ENCODE data around the gene CDH13. TPM values are rescaled to one million over a fixed set of nuclear protein-coding genes. Genes with fewer than 3 reads are reported as not detected.

The CDH13 gene
- polyA plus RNA-seq, 1 donor from 2014 or later: 3.2 TPM

DNA sequence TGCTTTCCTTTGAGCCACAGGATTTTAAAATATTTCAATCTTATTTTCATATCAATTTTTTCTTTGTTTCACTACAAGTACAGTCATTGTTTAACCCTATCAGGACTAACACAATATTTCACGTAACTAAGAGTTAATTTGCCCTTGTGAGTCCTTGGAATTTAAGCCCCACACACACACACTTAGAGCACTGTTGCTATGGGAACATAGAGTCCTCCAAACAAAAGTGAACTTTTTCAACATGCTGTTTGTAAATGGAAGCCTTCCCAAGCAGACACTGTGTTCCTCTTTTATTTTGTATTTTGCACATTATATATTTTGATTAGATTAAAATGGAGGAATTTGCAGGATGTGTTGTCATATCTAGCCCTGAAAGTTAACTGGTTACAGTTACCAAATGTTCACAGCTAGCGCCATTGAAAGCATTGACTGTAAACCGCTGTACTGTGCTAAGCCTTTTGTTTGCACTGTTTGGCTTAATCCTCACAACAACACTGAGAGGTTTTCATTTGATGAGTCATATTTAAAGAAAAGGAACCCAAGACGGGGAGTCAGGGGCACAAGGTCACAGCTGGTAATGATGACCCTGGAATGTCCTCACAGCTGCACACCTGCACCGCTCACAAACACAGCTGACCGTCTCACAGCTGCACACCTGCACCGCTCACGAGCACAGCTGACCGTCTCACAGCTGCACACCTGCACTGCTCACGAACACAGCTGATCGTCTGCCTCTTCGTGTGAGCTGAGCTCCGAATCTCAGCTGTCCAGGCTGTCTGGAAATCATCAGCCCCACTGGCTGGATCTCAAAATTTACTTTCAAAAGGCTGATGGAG lies 1187.3 kb downstream of the CDH13 start:
- Histone ChIP-seq H3K4me3 (ENCODE audit: low read length) (no peak overlapping the region), H2AFZ (ENCODE audit: low read depth, low read length) (no peak overlapping the region), H3K9me2 (ENCODE audit: insufficient read depth, low read length) (no peaks in the 10 kb centered on the region), H3K36me3 (ENCODE audit: insufficient read depth, low read length) (no peaks in the 10 kb centered on the region), H3K4me2 (ENCODE audit: low read length) (no peak overlapping the region), H3K79me2 (replicated peaks; ENCODE audit: insufficient read depth, low read length) (peaks cover 18% of the 10 kb centered on the region), H3K27ac (ENCODE audit: low read length) (no peak overlapping the region), H3K9me3 (ENCODE audit: low read length) (no peaks in the 10 kb centered on the region), H3K9ac (ENCODE audit: low read length) (no peak overlapping the region), H4K20me1 (ENCODE audit: insufficient read depth) (no peaks in the 10 kb centered on the region), H3F3A (ENCODE audit: insufficient read depth, low read length, poor library complexity, severe bottlenecking) (no peaks in the 10 kb centered on the region), H3K27me3 (ENCODE audit: insufficient read depth, low read depth, low read length) (no peaks in the 10 kb centered on the region)
- TF ChIP-seq, protein P1, sequence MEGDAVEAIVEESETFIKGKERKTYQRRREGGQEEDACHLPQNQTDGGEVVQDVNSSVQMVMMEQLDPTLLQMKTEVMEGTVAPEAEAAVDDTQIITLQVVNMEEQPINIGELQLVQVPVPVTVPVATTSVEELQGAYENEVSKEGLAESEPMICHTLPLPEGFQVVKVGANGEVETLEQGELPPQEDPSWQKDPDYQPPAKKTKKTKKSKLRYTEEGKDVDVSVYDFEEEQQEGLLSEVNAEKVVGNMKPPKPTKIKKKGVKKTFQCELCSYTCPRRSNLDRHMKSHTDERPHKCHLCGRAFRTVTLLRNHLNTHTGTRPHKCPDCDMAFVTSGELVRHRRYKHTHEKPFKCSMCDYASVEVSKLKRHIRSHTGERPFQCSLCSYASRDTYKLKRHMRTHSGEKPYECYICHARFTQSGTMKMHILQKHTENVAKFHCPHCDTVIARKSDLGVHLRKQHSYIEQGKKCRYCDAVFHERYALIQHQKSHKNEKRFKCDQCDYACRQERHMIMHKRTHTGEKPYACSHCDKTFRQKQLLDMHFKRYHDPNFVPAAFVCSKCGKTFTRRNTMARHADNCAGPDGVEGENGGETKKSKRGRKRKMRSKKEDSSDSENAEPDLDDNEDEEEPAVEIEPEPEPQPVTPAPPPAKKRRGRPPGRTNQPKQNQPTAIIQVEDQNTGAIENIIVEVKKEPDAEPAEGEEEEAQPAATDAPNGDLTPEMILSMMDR (IDR thresholded peaks at IDR 0.05; ENCODE audit: poor library complexity, severe bottlenecking): no peak
- TF ChIP-seq MXI1 (conservative IDR thresholded peaks at IDR 0.05; ENCODE audit: poor library complexity, severe bottlenecking) (no peak), EP300 (conservative IDR thresholded peaks at IDR 0.05; ENCODE audit: poor library complexity, severe bottlenecking) (no peak), TAF1 (IDR thresholded peaks at IDR 0.05; ENCODE audit: low read depth) (no peak), RAD21 (conservative IDR thresholded peaks at IDR 0.05) (no peak), SMC3 (conservative IDR thresholded peaks at IDR 0.05; ENCODE audit: poor library complexity) (no peak), EZH2 (IDR thresholded peaks at IDR 0.05; ENCODE audit: borderline replicate concordance, insufficient read depth, low read length, poor library complexity, severe bottlenecking) (no peak), POLR2AphosphoS5 (IDR thresholded peaks at IDR 0.05) (no peak)
- TF ChIP-seq, protein P2, sequence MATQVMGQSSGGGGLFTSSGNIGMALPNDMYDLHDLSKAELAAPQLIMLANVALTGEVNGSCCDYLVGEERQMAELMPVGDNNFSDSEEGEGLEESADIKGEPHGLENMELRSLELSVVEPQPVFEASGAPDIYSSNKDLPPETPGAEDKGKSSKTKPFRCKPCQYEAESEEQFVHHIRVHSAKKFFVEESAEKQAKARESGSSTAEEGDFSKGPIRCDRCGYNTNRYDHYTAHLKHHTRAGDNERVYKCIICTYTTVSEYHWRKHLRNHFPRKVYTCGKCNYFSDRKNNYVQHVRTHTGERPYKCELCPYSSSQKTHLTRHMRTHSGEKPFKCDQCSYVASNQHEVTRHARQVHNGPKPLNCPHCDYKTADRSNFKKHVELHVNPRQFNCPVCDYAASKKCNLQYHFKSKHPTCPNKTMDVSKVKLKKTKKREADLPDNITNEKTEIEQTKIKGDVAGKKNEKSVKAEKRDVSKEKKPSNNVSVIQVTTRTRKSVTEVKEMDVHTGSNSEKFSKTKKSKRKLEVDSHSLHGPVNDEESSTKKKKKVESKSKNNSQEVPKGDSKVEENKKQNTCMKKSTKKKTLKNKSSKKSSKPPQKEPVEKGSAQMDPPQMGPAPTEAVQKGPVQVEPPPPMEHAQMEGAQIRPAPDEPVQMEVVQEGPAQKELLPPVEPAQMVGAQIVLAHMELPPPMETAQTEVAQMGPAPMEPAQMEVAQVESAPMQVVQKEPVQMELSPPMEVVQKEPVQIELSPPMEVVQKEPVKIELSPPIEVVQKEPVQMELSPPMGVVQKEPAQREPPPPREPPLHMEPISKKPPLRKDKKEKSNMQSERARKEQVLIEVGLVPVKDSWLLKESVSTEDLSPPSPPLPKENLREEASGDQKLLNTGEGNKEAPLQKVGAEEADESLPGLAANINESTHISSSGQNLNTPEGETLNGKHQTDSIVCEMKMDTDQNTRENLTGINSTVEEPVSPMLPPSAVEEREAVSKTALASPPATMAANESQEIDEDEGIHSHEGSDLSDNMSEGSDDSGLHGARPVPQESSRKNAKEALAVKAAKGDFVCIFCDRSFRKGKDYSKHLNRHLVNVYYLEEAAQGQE (IDR thresholded peaks at IDR 0.05; ENCODE audit: borderline replicate concordance): no peak

DNA sequence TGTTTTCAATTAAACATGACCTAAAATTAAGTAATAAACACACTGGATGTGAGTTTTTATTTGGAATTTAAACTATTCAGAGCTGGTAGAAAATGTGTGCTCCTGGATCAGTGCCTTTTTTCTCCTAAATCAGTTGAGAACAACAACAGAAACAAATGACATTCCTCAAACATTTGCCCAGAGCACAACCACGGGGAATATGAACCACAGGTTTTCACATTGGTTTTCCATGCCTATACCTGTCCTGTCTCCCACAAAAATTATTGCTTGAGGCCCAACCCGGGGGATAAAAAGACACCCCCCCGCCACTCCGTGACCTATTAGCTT lies 1187.9 kb downstream of the CDH13 start:
- Histone ChIP-seq H3K4me2 (ENCODE audit: low read length) (no peak overlapping the region), H3K27ac (ENCODE audit: low read length) (no peak overlapping the region)

More for the DNA sequence above, 1187.9 kb downstream of the CDH13 start:
- no peaks in the 10 kb centered on the region for H3F3A ChIP-seq (ENCODE audit: insufficient read depth, low read length, poor library complexity, severe bottlenecking)
- H2AFZ ChIP-seq (ENCODE audit: low read depth, low read length): no peak overlapping the region
- H3K79me2 ChIP-seq (replicated peaks; ENCODE audit: insufficient read depth, low read length): peaks cover 12% of the 10 kb centered on the region
- H4K20me1 ChIP-seq (ENCODE audit: insufficient read depth): no peaks in the 10 kb centered on the region
- H3K27me3 ChIP-seq (ENCODE audit: insufficient read depth, low read depth, low read length): no peaks in the 10 kb centered on the region
- no peaks in the 10 kb centered on the region for H3K36me3 ChIP-seq (ENCODE audit: insufficient read depth, low read length)
- H3K9ac ChIP-seq (ENCODE audit: low read length): no peak overlapping the region
- no peak overlapping the region for H3K4me3 ChIP-seq (ENCODE audit: low read length)
- no peaks in the 10 kb centered on the region for H3K9me2 ChIP-seq (ENCODE audit: insufficient read depth, low read length)
- no peaks in the 10 kb centered on the region for H3K9me3 ChIP-seq (ENCODE audit: low read length)
- TF ChIP-seq EZH2 (IDR thresholded peaks at IDR 0.05; ENCODE audit: borderline replicate concordance, insufficient read depth, low read length, poor library complexity, severe bottlenecking): no peak
- TF ChIP-seq, protein P2 (IDR thresholded peaks at IDR 0.05; ENCODE audit: borderline replicate concordance): no peak
- no peak for TF ChIP-seq RAD21 (conservative IDR thresholded peaks at IDR 0.05)
- TF ChIP-seq EP300 (conservative IDR thresholded peaks at IDR 0.05; ENCODE audit: poor library complexity, severe bottlenecking): no peak
- TF ChIP-seq SMC3 (conservative IDR thresholded peaks at IDR 0.05; ENCODE audit: poor library complexity): no peak
- TF ChIP-seq TAF1 (IDR thresholded peaks at IDR 0.05; ENCODE audit: low read depth): no peak
- TF ChIP-seq, protein P1 (IDR thresholded peaks at IDR 0.05; ENCODE audit: poor library complexity, severe bottlenecking): no peak
- TF ChIP-seq MXI1 (conservative IDR thresholded peaks at IDR 0.05; ENCODE audit: poor library complexity, severe bottlenecking): no peak
- no peak for TF ChIP-seq POLR2AphosphoS5 (IDR thresholded peaks at IDR 0.05)

All from neural cell (in vitro differentiated cells).